Thyroid gland (tissue), 4 donors: ENCODE data around the gene RNF126.

Source experiments
- CTCF ChIP-seq, 6 experiments: fragments of 200-600 bp in 3 of 6; fragments of 450-650 bp in 3 of 6; sonication (generic) in 3 of 6; IDR thresholded peaks; one replicate each; pipeline ENCODE4 v1.5.1; 2016 to 2019; ENCODE audit warnings: antibody characterized with exemption in 6 of 6, mild to moderate bottlenecking in 2 of 6, inconsistent platforms in 1 of 6, moderate library complexity in 1 of 6
- POLR2A ChIP-seq, 2 donors: fragments of 450-650 bp; IDR thresholded peaks; one replicate each; pipeline ENCODE4 v1.6.1; 2017; ENCODE audit warnings: antibody characterized with exemption in 2 of 2, mild to moderate bottlenecking in 2 of 2, moderate library complexity in 1 of 2

GRCh38 chr19:623974-624373, 39.0 kb downstream of the RNF126 start:
- TF ChIP-seq CTCF (IDR thresholded peaks at IDR 0.05): no peak
- no peak for TF ChIP-seq POLR2A (IDR thresholded peaks at IDR 0.05)
